Nephron (organoid): ENCODE data around the gene SPPL2B.
"Not testable (repeated sequence)": the region's sequence is repeated elsewhere in the genome, so short reads cannot be mapped to it uniquely, and the experiment has no call there.

Experiments
- H3K27ac Mint-ChIP-seq, 3 experiments: 2 replicates each; pipeline ENCODE4 v1.8.0; 2020; ENCODE audit warnings: mixed read lengths in 3 of 3, mild to moderate bottlenecking in 2 of 3, moderate library complexity in 1 of 3
- H3K27me3 Mint-ChIP-seq: 2 replicates; pipeline ENCODE4 v1.8.0; 2021; ENCODE audit warnings: low read depth, mild to moderate bottlenecking, moderate library complexity, mixed read lengths
- H3K36me3 Mint-ChIP-seq: 2 replicates; pipeline ENCODE4 v1.8.0; 2020; ENCODE audit warnings: low read depth, mixed read lengths
- H3K4me1 Mint-ChIP-seq: 2 replicates; pipeline ENCODE4 v1.8.0; 2020; ENCODE audit warnings: mixed read lengths
- H3K4me3 Mint-ChIP-seq, 3 experiments: 2 replicates each; pipeline ENCODE4 v1.8.0; 2020; ENCODE audit warnings: mild to moderate bottlenecking in 3 of 3, mixed read lengths in 3 of 3, moderate library complexity in 2 of 3
- H3K9me3 Mint-ChIP-seq: 2 replicates; pipeline ENCODE4 v1.8.0; 2020; ENCODE audit warnings: mixed read lengths
- CTCF ChIP-seq, 3 experiments: fragments of 200-600 bp; sonication (generic); IDR thresholded peaks; one replicate each; pipeline ENCODE4 v1.5.0; 2021; ENCODE audit warnings: antibody characterized with exemption in 3 of 3; ENCODE audit not compliant: unreplicated experiment in 3 of 3

SPPL2B gene

GRCh38 chr19:2389594-2389993 lies 61.1 kb downstream of the SPPL2B start:
- no peak overlapping the region for H3K27ac Mint-ChIP-seq
- H3K4me1 Mint-ChIP-seq, result peaks cover 4% of the 10 kb centered on the region
- H3K36me3 Mint-ChIP-seq, result no peaks in the 10 kb centered on the region
- H3K9me3 Mint-ChIP-seq, result peaks cover 4% of the 10 kb centered on the region
- peaks cover 32% of the 10 kb centered on the region for H3K27me3 Mint-ChIP-seq
- no peak overlapping the region for H3K4me3 Mint-ChIP-seq
- TF ChIP-seq CTCF (IDR thresholded peaks at IDR 0.05; ENCODE audit: unreplicated experiment in 3 of 3), result no peak

- Mint-ChIP-seq H3K27me3 (peaks cover 29% of the 10 kb centered on the region), H3K36me3 (no peaks in the 10 kb centered on the region), H3K4me3 (no peak overlapping the region), H3K4me1 (peaks cover 4% of the 10 kb centered on the region), H3K27ac (peak overlapping the region in 1 of 3 experiments; percentile 28), H3K9me3 (peaks cover 4% of the 10 kb centered on the region)
- TF ChIP-seq CTCF (IDR thresholded peaks at IDR 0.05; ENCODE audit: unreplicated experiment in 3 of 3), result peak; percentile 79 to 85 (median 80)
These were observed 62.7 kb downstream of the SPPL2B start for GRCh38 chr19:2391118-2391725.

- TF ChIP-seq CTCF (IDR thresholded peaks at IDR 0.05; ENCODE audit: unreplicated experiment in 3 of 3), result no peak
- H3K4me3 Mint-ChIP-seq, result no peak overlapping the region
- H3K4me1 Mint-ChIP-seq, result peaks cover 4% of the 10 kb centered on the region
- peaks cover 4% of the 10 kb centered on the region for H3K9me3 Mint-ChIP-seq
- H3K27ac Mint-ChIP-seq, result no peak overlapping the region
- H3K36me3 Mint-ChIP-seq, result no peaks in the 10 kb centered on the region
- H3K27me3 Mint-ChIP-seq, result peaks cover 24% of the 10 kb centered on the region
These were observed 63.9 kb downstream of the SPPL2B start for GRCh38 chr19:2392366-2392765.

- not testable (repeated sequence) for H3K9me3 Mint-ChIP-seq, H3K4me1 Mint-ChIP-seq, H3K4me3 Mint-ChIP-seq, H3K27ac Mint-ChIP-seq, H3K36me3 Mint-ChIP-seq
- H3K27me3 Mint-ChIP-seq, result peaks cover 19% of the 10 kb centered on the region
These were observed 64.4 kb downstream of the SPPL2B start for GRCh38 chr19:2392899-2393298.

- no peak overlapping the region for H3K4me3 Mint-ChIP-seq
- H3K4me1 Mint-ChIP-seq, result peaks cover 4% of the 10 kb centered on the region
- H3K27ac Mint-ChIP-seq, result no peak overlapping the region
- peaks cover 16% of the 10 kb centered on the region for H3K27me3 Mint-ChIP-seq
- no peaks in the 10 kb centered on the region for H3K36me3 Mint-ChIP-seq
- H3K9me3 Mint-ChIP-seq, result peaks cover 4% of the 10 kb centered on the region
- TF ChIP-seq CTCF (IDR thresholded peaks at IDR 0.05; ENCODE audit: unreplicated experiment in 3 of 3), result no peak
These were observed 65.6 kb downstream of the SPPL2B start for GRCh38 chr19:2394054-2394441.

- Mint-ChIP-seq H3K9me3 (peaks cover 4% of the 10 kb centered on the region), H3K27ac (no peak overlapping the region), H3K36me3 (no peaks in the 10 kb centered on the region), H3K27me3 (peaks cover 10% of the 10 kb centered on the region), H3K4me1 (peaks cover 4% of the 10 kb centered on the region), H3K4me3 (no peak overlapping the region)
- TF ChIP-seq CTCF (IDR thresholded peaks at IDR 0.05; ENCODE audit: unreplicated experiment in 3 of 3), result no peak
These were observed 66.2 kb downstream of the SPPL2B start for GRCh38 chr19:2394442-2395292.

GRCh38 chr19:2395293-2395829 lies 66.9 kb downstream of the SPPL2B start:
- H3K27ac Mint-ChIP-seq, H3K4me3 Mint-ChIP-seq, H3K4me1 Mint-ChIP-seq, H3K9me3 Mint-ChIP-seq, H3K27me3 Mint-ChIP-seq, H3K36me3 Mint-ChIP-seq: not testable (repeated sequence)

- not testable (repeated sequence) for H3K27me3 Mint-ChIP-seq, H3K4me1 Mint-ChIP-seq, H3K4me3 Mint-ChIP-seq, H3K9me3 Mint-ChIP-seq, H3K36me3 Mint-ChIP-seq, H3K27ac Mint-ChIP-seq
These were observed 68.7 kb downstream of the SPPL2B start for GRCh38 chr19:2397173-2397572.
